Posterior cingulate gyrus (tissue), 11 donors: ENCODE results near the gene ADAMTS7.
"Not testable (repeated sequence)": the region's sequence is repeated elsewhere in the genome, so short reads cannot be mapped to it uniquely, and the experiment has no call there.

Experiments
- DNase-seq, 10 donors: peaks; one replicate each; pipeline versions ENCODE4 v3.0.0 to v3.0.0-alpha.2; 2020 to 2021; ENCODE audit warnings: mixed read lengths in 3 of 10
- intact Hi-C: fragments of 100-400 bp; cut with DNase I; formaldehyde crosslinking; loops from one replicate; pipeline ENCODE4 v1.15.1; 2023

The ADAMTS7 gene

GRCh38 chr15:78768531-78769408 is 42.5 kb downstream of the ADAMTS7 start:
- peak in 2 of 10 donors; percentile 40 to 73 for DNase-seq
- intact Hi-C loops, result no loop called here

GRCh38 chr15:78768096-78768495 is 43.2 kb downstream of the ADAMTS7 start:
- intact Hi-C loops, result no loop called here
- peak in 2 of 10 donors; percentile 61 to 67 for DNase-seq

GRCh38 chr15:78767331-78767951 is 43.8 kb downstream of the ADAMTS7 start:
- peak in 2 of 10 donors; percentile 73 to 77 for DNase-seq
- intact Hi-C loops, result no loop called here

- peak in 2 of 10 donors; percentile 73 to 81 for DNase-seq
- intact Hi-C loops, result not testable (repeated sequence)
These were observed 44.6 kb downstream of the ADAMTS7 start for GRCh38 chr15:78766641-78767071.

- intact Hi-C loops, result no loop called here
These were observed 45.2 kb downstream of the ADAMTS7 start for GRCh38 chr15:78766041-78766440.

GRCh38 chr15:78765154-78765860 is 46.0 kb downstream of the ADAMTS7 start:
- peak in 2 of 10 donors; percentile 79 to 84 for DNase-seq
- intact Hi-C loops, result not testable (repeated sequence)

More at GRCh38 chr15:78766041-78766440, 45.2 kb downstream of the ADAMTS7 start:
- DNase-seq, result peak in 2 of 10 donors; percentile 66 to 80

GRCh38 chr15:78764340-78765153 is 46.7 kb downstream of the ADAMTS7 start:
- intact Hi-C loops, result not testable (repeated sequence)
- peak in 1 of 10 donors; percentile 82 for DNase-seq

- DNase-seq, result peak in 2 of 10 donors; percentile 69 to 86
These were observed 47.4 kb downstream of the ADAMTS7 start for GRCh38 chr15:78763796-78764241.

GRCh38 chr15:78762985-78763795 is 48.1 kb downstream of the ADAMTS7 start:
- DNase-seq, result peak in 2 of 10 donors; percentile 63 to 66
- intact Hi-C loops, result no loop called here

More at GRCh38 chr15:78763796-78764241, 47.4 kb downstream of the ADAMTS7 start:
- intact Hi-C loops, result no loop called here

- intact Hi-C loops, result not testable (repeated sequence)
- DNase-seq, result peak in 2 of 10 donors; percentile 52 to 62
These were observed 48.8 kb downstream of the ADAMTS7 start for GRCh38 chr15:78762386-78762961.

GRCh38 chr15:78761891-78762385 is 49.3 kb downstream of the ADAMTS7 start:
- peak in 2 of 10 donors; percentile 52 to 55 for DNase-seq
- intact Hi-C loops, result no loop called here

- DNase-seq, result peak in 2 of 10 donors; percentile 32 to 62
- intact Hi-C loops, result not testable (repeated sequence)
These were observed 49.8 kb downstream of the ADAMTS7 start for GRCh38 chr15:78761475-78761874.

GRCh38 chr15:78761020-78761419 is 50.2 kb downstream of the ADAMTS7 start:
- intact Hi-C loops, result no loop called here
- DNase-seq, result peak in 1 of 10 donors; percentile 83

- peak in 8 of 10 donors; percentile 19 to 93 (median 52) for DNase-seq
- intact Hi-C loops, result not testable (repeated sequence)
These were observed 51.0 kb downstream of the ADAMTS7 start for GRCh38 chr15:78760091-78760882.

GRCh38 chr15:78759361-78759998 is 51.8 kb downstream of the ADAMTS7 start:
- intact Hi-C loops, result loop anchor here (10.0 kb wide), 1 partner anchor 95 kb away; no protein-coding TSS in a partner anchor
- DNase-seq, result peak in 3 of 10 donors; percentile 5 to 83 (median 48)

- DNase-seq, result peak in 3 of 10 donors; percentile 61 to 81 (median 72)
- intact Hi-C loops, result loop anchor here (10.0 kb wide), 1 partner anchor 96 kb away; no protein-coding TSS in a partner anchor
These were observed 52.6 kb downstream of the ADAMTS7 start for GRCh38 chr15:78758486-78759200.
